Left lung (tissue), 10 donors: ENCODE results near the gene NHLRC2. TPM values are rescaled to one million over a fixed set of nuclear protein-coding genes. Genes with fewer than 3 reads are reported as not detected.

Source experiments
- ATAC-seq: fragments of 200-7000 bp; cut with Tn5 transposase; one replicate; pipeline ENCODE4 v1.9.1; 2020; ENCODE audit warnings: moderate library complexity
- DNase-seq, 4 donors: peaks; one replicate each; pipeline ENCODE4 v3.0.0-alpha.2; 2013 to 2020
- H3K27ac ChIP-seq, 2 donors: fragments of 200-600 bp; sonication (generic) in 1 of 2; one replicate each; pipeline versions ENCODE4 v1.5.0 to v1.8.0; 2020 to 2021
- H3K27me3 ChIP-seq, 2 donors: fragments of 200-600 bp; sonication (generic) in 1 of 2; one replicate each; pipeline versions ENCODE4 v1.5.0 to v1.8.0; 2020 to 2021
- H3K36me3 ChIP-seq, 2 donors: fragments of 200-600 bp; sonication (generic) in 1 of 2; one replicate each; pipeline versions ENCODE4 v1.5.0 to v1.8.0; 2020 to 2021
- H3K4me1 ChIP-seq, 2 donors: fragments of 200-600 bp; one replicate each; pipeline ENCODE4 v1.8.0; 2021
- H3K4me3 ChIP-seq, 2 donors: fragments of 200-600 bp; sonication (generic) in 1 of 2; one replicate each; pipeline versions ENCODE4 v1.5.0 to v1.8.0; 2020 to 2021; ENCODE audit warnings: mild to moderate bottlenecking in 1 of 2
- H3K9me3 ChIP-seq, 2 donors: fragments of 200-600 bp; sonication (generic) in 1 of 2; one replicate each; pipeline versions ENCODE4 v1.5.0 to v1.8.0; 2020 to 2021
- intact Hi-C, 2 donors: fragments of 100-400 bp; cut with DNase I; formaldehyde crosslinking; loops; one replicate each; pipeline versions ENCODE4 v1.11.2 to v1.14.2; 2022
- polyA plus RNA-seq, 6 donors: library from polyadenylated mRNA; unstranded; fragments of 120-200 nt; gene quantifications; one replicate each; pipeline ENCODE4 v1.2.1, GENCODE V29; 2013; ENCODE audit not compliant: insufficient read length in 6 of 6
- total RNA-seq, 2 donors: library from RNA; stranded (reverse); fragmentation: NEBNext Ultra II Directional; extraction: Animal tissue kit (Norgen Biotek cat#: 25700); gene quantifications; one replicate each; pipeline ENCODE4 v1.2.1, GENCODE V29; 2021
- TF ChIP-seq, protein P1 (sequence below), 2 donors: fragments of 200-600 bp; sonication (generic) in 1 of 2; IDR thresholded peaks; one replicate each; pipeline versions ENCODE4 v1.5.0 to v1.8.0; 2021; ENCODE audit warnings: antibody characterized with exemption in 2 of 2
- donor health status: DM: no; HTN: yes; CAD: no.
- donor health status: DM: no; HTN: no; CAD: no.

Gene NHLRC2
- total and polyA plus RNA-seq, 8 donors: 22.0 to 48.2 (median 26.6) TPM

DNA sequence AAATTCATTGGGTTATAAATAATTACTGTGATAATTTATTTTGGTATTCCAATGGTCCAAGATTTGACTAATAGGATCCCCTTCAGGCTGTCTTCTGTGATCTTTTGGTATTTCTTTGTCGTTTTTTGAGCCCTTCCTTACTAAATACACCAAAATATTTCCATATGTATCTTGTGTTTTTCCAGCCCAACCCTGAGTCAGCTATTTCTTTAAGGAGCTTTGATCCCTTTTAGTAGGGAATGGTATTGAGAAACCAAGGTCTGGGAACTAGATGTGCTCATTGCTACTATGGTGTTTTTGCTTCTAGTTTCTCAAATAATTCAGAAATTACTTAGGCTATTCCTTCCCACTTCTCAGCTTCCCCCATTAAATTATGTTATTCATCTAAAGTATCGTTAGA, 15.3 kb downstream of the NHLRC2 start:
- TF ChIP-seq, protein P1, sequence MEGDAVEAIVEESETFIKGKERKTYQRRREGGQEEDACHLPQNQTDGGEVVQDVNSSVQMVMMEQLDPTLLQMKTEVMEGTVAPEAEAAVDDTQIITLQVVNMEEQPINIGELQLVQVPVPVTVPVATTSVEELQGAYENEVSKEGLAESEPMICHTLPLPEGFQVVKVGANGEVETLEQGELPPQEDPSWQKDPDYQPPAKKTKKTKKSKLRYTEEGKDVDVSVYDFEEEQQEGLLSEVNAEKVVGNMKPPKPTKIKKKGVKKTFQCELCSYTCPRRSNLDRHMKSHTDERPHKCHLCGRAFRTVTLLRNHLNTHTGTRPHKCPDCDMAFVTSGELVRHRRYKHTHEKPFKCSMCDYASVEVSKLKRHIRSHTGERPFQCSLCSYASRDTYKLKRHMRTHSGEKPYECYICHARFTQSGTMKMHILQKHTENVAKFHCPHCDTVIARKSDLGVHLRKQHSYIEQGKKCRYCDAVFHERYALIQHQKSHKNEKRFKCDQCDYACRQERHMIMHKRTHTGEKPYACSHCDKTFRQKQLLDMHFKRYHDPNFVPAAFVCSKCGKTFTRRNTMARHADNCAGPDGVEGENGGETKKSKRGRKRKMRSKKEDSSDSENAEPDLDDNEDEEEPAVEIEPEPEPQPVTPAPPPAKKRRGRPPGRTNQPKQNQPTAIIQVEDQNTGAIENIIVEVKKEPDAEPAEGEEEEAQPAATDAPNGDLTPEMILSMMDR (IDR thresholded peaks at IDR 0.05): no peak
- ATAC-seq (no peak), DNase-seq (no peak)
- no peak overlapping the region for H3K27ac ChIP-seq
- no peaks in the 10 kb centered on the region for H3K27me3 ChIP-seq
- peaks cover 0 to 5% of the 10 kb centered on the region in 2 donors for H3K36me3 ChIP-seq
- intact Hi-C loops: no loop called here
- H3K9me3 ChIP-seq: peaks cover 0 to 12% of the 10 kb centered on the region in 2 donors
- peaks cover 0 to 20% of the 10 kb centered on the region in 2 donors for H3K4me1 ChIP-seq
- no peak overlapping the region for H3K4me3 ChIP-seq

DNA sequence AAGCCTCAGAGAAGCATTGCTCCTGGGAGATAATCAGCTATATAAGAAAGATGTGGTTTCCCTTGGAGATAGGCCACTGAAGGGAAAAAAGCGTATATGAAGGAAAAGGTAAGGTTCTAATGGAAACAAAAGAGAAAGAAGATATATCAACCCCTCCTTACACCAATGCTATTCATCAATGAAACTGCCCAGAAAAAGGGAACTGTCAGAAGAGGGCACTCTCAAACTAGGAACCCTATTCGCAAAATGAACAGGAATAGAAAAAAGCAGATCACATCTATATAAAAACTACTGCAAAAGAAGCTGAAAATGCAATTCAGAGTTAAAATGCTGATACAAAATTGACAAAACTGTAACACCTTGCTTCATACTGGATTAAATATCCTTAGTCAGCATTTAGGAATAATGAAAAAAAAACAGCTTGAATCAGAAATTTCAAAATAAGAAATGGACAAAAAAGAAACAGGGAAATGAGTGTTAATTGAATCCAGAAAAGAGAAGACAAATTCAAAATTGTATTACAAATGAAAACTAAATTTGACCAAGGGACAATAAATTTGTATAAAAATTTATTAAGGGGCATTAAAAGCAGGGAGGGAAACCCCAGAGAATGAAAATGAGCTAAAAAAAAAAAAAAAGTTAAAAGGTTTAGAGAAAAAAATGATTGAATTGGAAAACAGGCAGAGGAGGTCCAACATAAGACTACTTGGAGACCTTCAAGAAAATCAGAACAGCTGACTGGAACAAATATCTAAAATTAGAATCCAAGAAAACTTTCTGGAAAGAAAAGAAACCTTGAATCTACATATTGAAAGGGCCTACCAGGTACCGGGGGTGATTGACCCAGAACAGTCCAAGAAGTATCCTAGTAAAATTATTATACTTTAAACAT, 17.9 kb downstream of the NHLRC2 start:
- Histone ChIP-seq H3K27ac (no peak overlapping the region), H3K27me3 (no peaks in the 10 kb centered on the region), H3K9me3 (peaks cover 0 to 12% of the 10 kb centered on the region in 2 donors), H3K4me1 (no peaks in the 10 kb centered on the region), H3K4me3 (no peak overlapping the region), H3K36me3 (peaks cover 0 to 16% of the 10 kb centered on the region in 2 donors)
- intact Hi-C loops: no loop called here
- TF ChIP-seq, protein P1 (IDR thresholded peaks at IDR 0.05): no peak
- DNase-seq: no peak
- ATAC-seq: no peak

DNA sequence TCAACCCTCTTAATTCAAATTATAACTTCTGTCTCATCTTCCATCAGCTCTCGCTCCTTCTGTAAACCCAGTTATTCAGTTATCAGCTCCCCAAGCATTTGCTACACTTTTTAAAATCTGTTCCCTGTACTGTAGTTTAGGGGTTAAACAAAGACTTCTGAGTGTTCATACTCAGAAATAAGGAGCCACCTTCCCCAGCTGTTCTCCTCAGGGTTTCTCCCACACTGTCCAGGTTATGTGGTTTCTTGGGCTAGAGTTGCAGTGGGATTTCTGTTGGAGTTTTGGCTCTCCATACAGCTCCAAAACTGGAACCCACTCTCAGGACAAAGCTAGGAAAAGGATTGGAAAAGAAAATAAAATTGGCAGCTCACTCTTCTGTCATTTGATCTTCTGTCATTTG, 20.8 kb downstream of the NHLRC2 start:
- H3K4me1 ChIP-seq: no peaks in the 10 kb centered on the region
- no peak for ATAC-seq
- intact Hi-C loops: no loop called here
- H3K4me3 ChIP-seq: no peak overlapping the region
- TF ChIP-seq, protein P1 (IDR thresholded peaks at IDR 0.05): no peak
- DNase-seq: no peak
- no peak overlapping the region for H3K27ac ChIP-seq
- peaks cover 0 to 12% of the 10 kb centered on the region in 2 donors for H3K9me3 ChIP-seq
- peaks cover 0 to 26% of the 10 kb centered on the region in 2 donors for H3K36me3 ChIP-seq
- no peaks in the 10 kb centered on the region for H3K27me3 ChIP-seq

DNA sequence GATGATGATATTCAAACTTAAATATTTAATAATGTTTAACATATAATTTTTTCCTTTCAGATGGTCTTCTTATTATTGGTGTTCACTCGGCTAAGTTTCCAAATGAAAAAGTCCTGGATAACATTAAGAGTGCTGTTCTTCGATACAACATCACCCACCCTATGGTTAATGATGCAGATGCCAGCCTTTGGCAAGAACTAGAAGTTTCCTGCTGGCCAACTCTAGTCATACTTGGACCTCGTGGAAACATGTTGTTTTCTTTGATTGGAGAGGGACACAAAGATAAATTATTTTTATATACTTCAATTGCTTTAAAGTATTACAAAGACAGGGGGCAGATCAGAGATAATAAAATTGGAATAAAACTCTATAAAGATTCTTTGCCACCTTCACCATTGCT, 22.0 kb downstream of the NHLRC2 start:
- DNase-seq: no peak
- peaks cover 0 to 26% of the 10 kb centered on the region in 2 donors for H3K36me3 ChIP-seq
- H3K4me3 ChIP-seq: no peak overlapping the region
- H3K27me3 ChIP-seq: no peaks in the 10 kb centered on the region
- no peaks in the 10 kb centered on the region for H3K4me1 ChIP-seq
- intact Hi-C loops: no loop called here
- TF ChIP-seq, protein P1 (IDR thresholded peaks at IDR 0.05): no peak
- H3K9me3 ChIP-seq: peaks cover 0 to 12% of the 10 kb centered on the region in 2 donors
- ATAC-seq: no peak
- no peak overlapping the region for H3K27ac ChIP-seq

DNA sequence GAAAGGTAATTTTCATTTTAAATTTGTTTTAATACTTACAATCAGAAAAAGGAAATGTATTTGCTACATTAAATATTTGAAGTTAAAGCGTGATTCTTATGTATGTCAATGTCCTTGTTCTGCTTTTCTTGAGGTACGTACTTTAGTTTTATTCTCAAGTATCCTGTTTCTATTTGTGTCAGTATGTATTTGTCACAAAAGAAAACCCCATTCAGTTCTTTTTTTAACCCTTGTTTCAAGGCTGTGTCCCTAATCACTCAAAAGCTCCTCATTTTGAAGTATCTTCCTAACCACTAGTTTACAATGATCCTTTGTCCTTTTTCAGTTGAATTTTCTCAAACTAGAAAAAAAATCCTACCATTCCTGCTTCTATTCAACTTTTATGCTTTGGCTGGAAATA, 25.2 kb downstream of the NHLRC2 start:
- ATAC-seq: no peak
- Histone ChIP-seq H3K4me3 (no peak overlapping the region), H3K27me3 (no peaks in the 10 kb centered on the region), H3K9me3 (no peaks in the 10 kb centered on the region), H3K27ac (no peak overlapping the region), H3K36me3 (peaks cover 0 to 23% of the 10 kb centered on the region in 2 donors), H3K4me1 (no peaks in the 10 kb centered on the region)
- intact Hi-C loops: no loop called here
- TF ChIP-seq, protein P1 (IDR thresholded peaks at IDR 0.05): no peak
- no peak for DNase-seq
